ENCODE results near the gene PLCXD1. TPM values are rescaled to one million over a fixed set of nuclear protein-coding genes. Genes with fewer than 3 reads are reported as not detected.

The PLCXD1 gene
- total RNA-seq, 2 donors from 2014 or later, result 2.2 to 3.0 TPM

- Histone ChIP-seq H3K36me3 (peaks cover 16% of the 10 kb centered on the region), H3K9me3 (no peaks in the 10 kb centered on the region), H3K27me3 (no peaks in the 10 kb centered on the region), H3K4me1 (peaks cover 0 to 14% of the 10 kb centered on the region in 2 donors), H3K4me3 (no peak overlapping the region), H3K27ac (no peak overlapping the region)
- no peak for TF ChIP-seq CTCF (IDR thresholded peaks at IDR 0.05)
- no peak for DNase-seq (ENCODE audit: low spot score)
Measured at GRCh38 chrX:332916-333610, 51.9 kb downstream of the PLCXD1 start.

- Histone ChIP-seq H3K4me1 (peaks cover 0 to 14% of the 10 kb centered on the region in 2 donors), H3K27me3 (no peaks in the 10 kb centered on the region), H3K9me3 (no peaks in the 10 kb centered on the region), H3K27ac (no peak overlapping the region), H3K4me3 (no peak overlapping the region), H3K36me3 (peaks cover 16% of the 10 kb centered on the region)
- no peak for DNase-seq (ENCODE audit: low spot score)
- no peak for TF ChIP-seq CTCF (IDR thresholded peaks at IDR 0.05)
Measured at GRCh38 chrX:333611-334311, 52.6 kb downstream of the PLCXD1 start.

GRCh38 chrX:334331-334891 is 53.2 kb downstream of the PLCXD1 start:
- no peaks in the 10 kb centered on the region for H3K27me3 ChIP-seq
- no peak overlapping the region for H3K27ac ChIP-seq
- H3K9me3 ChIP-seq, result no peaks in the 10 kb centered on the region
- peaks cover 0 to 14% of the 10 kb centered on the region in 2 donors for H3K4me1 ChIP-seq
- no peak overlapping the region for H3K4me3 ChIP-seq
- DNase-seq (ENCODE audit: low spot score), result no peak
- H3K36me3 ChIP-seq, result peaks cover 16% of the 10 kb centered on the region
- no peak for TF ChIP-seq CTCF (IDR thresholded peaks at IDR 0.05)

GRCh38 chrX:334971-335757 is 54.0 kb downstream of the PLCXD1 start:
- DNase-seq (ENCODE audit: low spot score), result no peak
- peaks cover 16% of the 10 kb centered on the region for H3K36me3 ChIP-seq
- H3K4me1 ChIP-seq, result peaks cover 0 to 14% of the 10 kb centered on the region in 2 donors
- H3K27me3 ChIP-seq, result no peaks in the 10 kb centered on the region
- no peak for TF ChIP-seq CTCF (IDR thresholded peaks at IDR 0.05)
- H3K4me3 ChIP-seq, result no peak overlapping the region
- H3K9me3 ChIP-seq, result no peaks in the 10 kb centered on the region
- no peak overlapping the region for H3K27ac ChIP-seq

- TF ChIP-seq CTCF (IDR thresholded peaks at IDR 0.05), result no peak
- DNase-seq (ENCODE audit: low spot score), result no peak
- no peak overlapping the region for H3K27ac ChIP-seq
- no peaks in the 10 kb centered on the region for H3K9me3 ChIP-seq
- H3K27me3 ChIP-seq, result no peaks in the 10 kb centered on the region
- H3K36me3 ChIP-seq, result peaks cover 18% of the 10 kb centered on the region
- peaks cover 0 to 11% of the 10 kb centered on the region in 2 donors for H3K4me1 ChIP-seq
- no peak overlapping the region for H3K4me3 ChIP-seq
Measured at GRCh38 chrX:335758-336155, 54.6 kb downstream of the PLCXD1 start.

Measured in right atrium auricular region (tissue), 2 donors.